NT2/D1 (cell line): ENCODE data around the gene CDRT4.

Source experiments
- SUZ12 ChIP-seq: IDR thresholded peaks from 2 replicates; pipeline ENCODE4 v1.6.1; 2011; ENCODE audit not compliant: insufficient read length, insufficient read depth; ENCODE audit errors: extremely low read depth
- YY1 ChIP-seq: IDR thresholded peaks from 2 replicates; pipeline ENCODE4 v1.6.1; 2011; ENCODE audit not compliant: insufficient read length, insufficient read depth
- ZNF274 ChIP-seq: IDR thresholded peaks from 2 replicates; pipeline ENCODE4 v1.6.1; 2011; ENCODE audit warnings: mild to moderate bottlenecking, low read depth, low read length

GRCh38 chr17:15442311-15443180, 24.9 kb downstream of the CDRT4 start:
- TF ChIP-seq SUZ12 (no peak), YY1 (no peak), ZNF274 (no peak)
